HCT116 (cell line): ENCODE data around the gene DDX54. TPM values are rescaled to one million over a fixed set of nuclear protein-coding genes. Genes with fewer than 3 reads are reported as not detected.

Experiments used
- ATAC-seq: fragments of 200-7000 bp; cut with Tn5 transposase; 2 replicates; pipeline ENCODE4 v1.9.1; 2020; ENCODE audit warnings: mild to moderate bottlenecking, moderate library complexity
- BruUV-seq: library from RNA; stranded (reverse); fragments of 400-500 nt; replicated peaks from 2 replicates; lab custom pipeline; 2021; lab: Mats Ljungman, UMichigan
- CTCF ChIA-PET: fragments of 300-600 bp; sonication (Branson Sonifier 250); formaldehyde crosslinking; loops from one replicate; lab custom pipeline; 2021; ENCODE audit warnings: antibody characterized with exemption; lab: Charles Lee
- POLR2A ChIA-PET: fragments of 300-600, 350-600 bp; sonication (Branson Sonifier 250); formaldehyde crosslinking; loops from one replicate; lab custom pipeline; 2021; ENCODE audit warnings: antibody characterized with exemption; lab: Charles Lee
- RAD21 ChIA-PET, 2 experiments: fragments of 300-600 bp; sonication (Branson Sonifier 250); formaldehyde crosslinking; loops; one replicate each; lab custom pipeline; 2023; ENCODE audit warnings: low total read pairs in 2 of 2; ENCODE audit not compliant: uncharacterized antibody in 2 of 2, unreplicated experiment in 2 of 2, low non-redundant PET in 1 of 2; lab: Charles Lee
- DNase-seq: peaks from one replicate; pipeline ENCODE4 v3.0.0-alpha.2; 2010; ENCODE audit warnings: low read depth, low spot score
- H2AFZ ChIP-seq: fragments of 200-600 bp; shearing (Covaris generic), sonication (generic); 2 replicates; pipeline ENCODE4 v1.6.1; 2017; ENCODE audit warnings: low read depth, mixed run types, mixed read lengths, antibody characterized with exemption, low read length; ENCODE audit not compliant: poor library complexity, severe bottlenecking
- H3K27ac ChIP-seq: 2 replicates; pipeline ENCODE4 v1.5.1; 2012; ENCODE audit warnings: low read depth, low read length
- H3K27me3 ChIP-seq: fragments of 200-600 bp; sonication (generic); 2 replicates; pipeline ENCODE4 v1.6.1; 2016; ENCODE audit warnings: mixed run types, low read length, mixed read lengths; ENCODE audit not compliant: insufficient read depth
- H3K36me3 ChIP-seq, 2 experiments: fragments of 200-500 bp in 1 of 2; fragments of 200-600 bp in 1 of 2; sonication (Bioruptor generic) in 1 of 2; sonication (generic) in 1 of 2; 2 replicates each; pipeline versions ENCODE4 v1.5.1 to v1.6.1; 2014 to 2016; ENCODE audit warnings: low read length in 2 of 2, inconsistent platforms in 1 of 2, mixed read lengths in 1 of 2, mixed run types in 1 of 2; ENCODE audit not compliant: insufficient read depth in 2 of 2, control insufficient read depth in 1 of 2
- H3K4me1 ChIP-seq, 2 experiments: fragments of 200-600 bp in 1 of 2; sonication (generic) in 1 of 2; 2 replicates each; pipeline versions ENCODE4 v1.5.1 to v1.6.1; 2012 to 2017; ENCODE audit warnings: low read length in 2 of 2, inconsistent platforms in 1 of 2, mild to moderate bottlenecking in 1 of 2, mixed read lengths in 1 of 2, mixed run types in 1 of 2, moderate library complexity in 1 of 2; ENCODE audit not compliant: insufficient read depth in 2 of 2, control insufficient read depth in 1 of 2
- H3K4me2 ChIP-seq: fragments of 200-600 bp; sonication (generic); 2 replicates; pipeline ENCODE4 v1.6.1; 2017; ENCODE audit warnings: mixed run types, low read length, mixed read lengths
- H3K4me3 ChIP-seq, 2 experiments: fragments of 200-600 bp in 1 of 2; sonication (generic) in 1 of 2; replicated peaks in 1 of 2; 2 replicates each; pipeline ENCODE4 v1.5.1; 2011 to 2016; ENCODE audit warnings: low read length in 2 of 2, control low read depth in 1 of 2, low read depth in 1 of 2, mild to moderate bottlenecking in 1 of 2, mixed read lengths in 1 of 2, mixed run types in 1 of 2
- H3K79me2 ChIP-seq: fragments of 200-600 bp; sonication (generic); 2 replicates; pipeline ENCODE4 v1.6.1; 2017; ENCODE audit warnings: mild to moderate bottlenecking, mixed run types, low read length, moderate library complexity, mixed read lengths; ENCODE audit not compliant: insufficient read depth
- H3K9ac ChIP-seq: fragments of 200-600 bp; sonication (generic); 2 replicates; pipeline ENCODE4 v1.6.1; 2016; ENCODE audit warnings: low read length, mixed read lengths
- H3K9me2 ChIP-seq: fragments of 200-600 bp; sonication (generic), shearing (Covaris generic); 2 replicates; pipeline ENCODE4 v1.6.1; 2017; ENCODE audit warnings: mixed run types, mild to moderate bottlenecking, moderate library complexity; ENCODE audit not compliant: insufficient read depth
- H3K9me3 ChIP-seq, 2 experiments: fragments of 200-500 bp in 1 of 2; fragments of 200-600 bp in 1 of 2; sonication (Bioruptor generic) in 1 of 2; sonication (generic) in 1 of 2; 2 replicates each; pipeline ENCODE4 v1.6.1; 2014 to 2017; ENCODE audit warnings: low read length in 2 of 2, mixed read lengths in 2 of 2, inconsistent platforms in 1 of 2, low read depth in 1 of 2, mild to moderate bottlenecking in 1 of 2, mixed run types in 1 of 2, moderate library complexity in 1 of 2; ENCODE audit not compliant: control insufficient read depth in 1 of 2, insufficient read depth in 1 of 2
- H4K20me1 ChIP-seq: fragments of 200-600 bp; sonication (generic), shearing (Covaris generic); 2 replicates; pipeline ENCODE4 v1.6.1; 2017; ENCODE audit warnings: mixed run types, mild to moderate bottlenecking, moderate library complexity; ENCODE audit not compliant: insufficient read depth
- ATF3 ChIP-seq: IDR thresholded peaks from 2 replicates; pipeline ENCODE4 v1.6.1; 2012
- CTCF ChIP-seq, 3 experiments: fragments of 200-600 bp in 1 of 3; sonication (generic) in 1 of 3; IDR thresholded peaks in 2 of 3; conservative IDR thresholded peaks in 1 of 3; 2 replicates each; pipeline ENCODE4 v1.5.1; 2012 to 2017; ENCODE audit warnings: low read depth in 2 of 3, low read length in 2 of 3, antibody characterized with exemption in 1 of 3, borderline replicate concordance in 1 of 3, control low read depth in 1 of 3, mild to moderate bottlenecking in 1 of 3, mixed read lengths in 1 of 3, mixed run types in 1 of 3, moderate library complexity in 1 of 3; ENCODE audit not compliant: insufficient read depth in 1 of 3
- EGR1 ChIP-seq: IDR thresholded peaks from 2 replicates; pipeline ENCODE4 v1.6.1; 2012; ENCODE audit warnings: low read depth
- ELF1 ChIP-seq: IDR thresholded peaks from 2 replicates; pipeline ENCODE4 v1.6.1; 2012; ENCODE audit warnings: low read depth, borderline replicate concordance
- EZH2 ChIP-seq: fragments of 200-600 bp; sonication (generic); IDR thresholded peaks from 2 replicates; pipeline ENCODE4 v1.6.1; 2017; ENCODE audit warnings: antibody characterized with exemption, mixed run types
- EZH2phosphoT487 ChIP-seq: fragments of 200-600 bp; IDR thresholded peaks from 2 replicates; pipeline ENCODE4 v1.6.1; 2018; ENCODE audit warnings: antibody characterized with exemption, borderline replicate concordance
- JUND ChIP-seq: IDR thresholded peaks from 2 replicates; pipeline ENCODE4 v1.6.1; 2012
- MAX ChIP-seq: IDR thresholded peaks from 2 replicates; pipeline ENCODE4 v1.6.1; 2012
- POLR2AphosphoS5 ChIP-seq: IDR thresholded peaks from 2 replicates; pipeline ENCODE4 v1.6.1; 2011; ENCODE audit warnings: mild to moderate bottlenecking, low read depth, low read length, moderate library complexity
- SP1 ChIP-seq: IDR thresholded peaks from 2 replicates; pipeline ENCODE4 v1.6.1; 2012; ENCODE audit warnings: low read depth
- TCF7L2 ChIP-seq: IDR thresholded peaks from 2 replicates; pipeline ENCODE4 v1.7.0; 2011; ENCODE audit warnings: borderline replicate concordance, inconsistent platforms; ENCODE audit not compliant: insufficient read depth, insufficient read length; ENCODE audit errors: extremely low read depth
- YY1 ChIP-seq: IDR thresholded peaks from 2 replicates; pipeline ENCODE4 v1.6.1; 2011; ENCODE audit warnings: low read length, low read depth, moderate library complexity, mild to moderate bottlenecking; ENCODE audit not compliant: insufficient replicate concordance; ENCODE audit errors: extremely low read depth
- ZBTB33 ChIP-seq: IDR thresholded peaks from 2 replicates; pipeline ENCODE4 v1.6.1; 2011; ENCODE audit warnings: mild to moderate bottlenecking, low read length, moderate library complexity; ENCODE audit not compliant: insufficient replicate concordance; ENCODE audit errors: extremely low read depth
- ZFX ChIP-seq: fragments of 450-650 bp; IDR thresholded peaks from 2 replicates; pipeline ENCODE4 v1.6.1; 2017
- ZNF274 ChIP-seq: fragments of 200-500 bp; sonication (Bioruptor generic); IDR thresholded peaks from 2 replicates; pipeline ENCODE4 v1.6.1; 2014; ENCODE audit warnings: mild to moderate bottlenecking, low read depth, low read length, inconsistent platforms
- intact Hi-C: fragments of 100-400 bp; cut with micrococcal nuclease; formaldehyde crosslinking; loops from 2 replicates; pipeline ENCODE4 v1.10.0; 2022
- total RNA-seq: library from RNA; stranded (reverse); gene quantifications from one replicate; pipeline ENCODE4 v1.2.1, GENCODE V29; 2021; ENCODE audit not compliant: unreplicated experiment

Gene DDX54
- total RNA-seq, 1 experiment from 2014 or later: 110 TPM

GRCh38 chr12:113131556-113131955 lies 53.7 kb downstream of the DDX54 start:
- ChIA-PET POLR2A (no interaction called here), RAD21 (no interaction called here), CTCF (interaction anchor here (1.2 kb wide), 1 partner anchor 11 kb away, joined by 3 read pairs; no protein-coding TSS in a partner anchor)
- H3K9me2 ChIP-seq: no peaks in the 10 kb centered on the region
- peaks cover 13 to 26% of the 10 kb centered on the region in 2 experiments for H3K4me1 ChIP-seq
- no peak overlapping the region for H3K27ac ChIP-seq
- no peaks in the 10 kb centered on the region for H3K36me3 ChIP-seq
- no peaks in the 10 kb centered on the region for H3K9me3 ChIP-seq
- intact Hi-C loops: no loop called here
- DNase-seq: no peak
- no peak overlapping the region for H3K9ac ChIP-seq
- BruUV-seq: no TSS peak
- H2AFZ ChIP-seq: no peak overlapping the region
- TF ChIP-seq ELF1 (no peak), ZNF274 (no peak), POLR2AphosphoS5 (no peak), EZH2phosphoT487 (no peak), EGR1 (no peak), TCF7L2 (no peak), MAX (no peak), JUND (no peak), CTCF (IDR thresholded peaks at IDR 0.05 in 2 of 3, conservative IDR thresholded peaks at IDR 0.05 in 1 of 3; ENCODE audit: borderline replicate concordance in 1 of 3, insufficient read depth in 1 of 3, low read depth in 2 of 3, low read length in 2 of 3) (no peak), YY1 (no peak), EZH2 (no peak), SP1 (no peak), ZBTB33 (no peak), ZFX (no peak), ATF3 (no peak)
- ATAC-seq: no peak
- peaks cover 12% of the 10 kb centered on the region; the same call in 1 of the 2 replicates for H3K79me2 ChIP-seq
- H4K20me1 ChIP-seq: no peaks in the 10 kb centered on the region
- no peaks in the 10 kb centered on the region for H3K27me3 ChIP-seq
- H3K4me2 ChIP-seq: no peak overlapping the region
- no peak overlapping the region for H3K4me3 ChIP-seq
